ENCODE measurements around the gene EIF4E3. TPM values are rescaled to one million over a fixed set of nuclear protein-coding genes. Genes with fewer than 3 reads are reported as not detected.
A peak's percentile ranks its signal among the peaks of the same experiment; 100 is the strongest.

The EIF4E3 gene
- total and polyA plus RNA-seq, 10 donors, result 5.0 to 52.3 (median 37.3) TPM

DNA sequence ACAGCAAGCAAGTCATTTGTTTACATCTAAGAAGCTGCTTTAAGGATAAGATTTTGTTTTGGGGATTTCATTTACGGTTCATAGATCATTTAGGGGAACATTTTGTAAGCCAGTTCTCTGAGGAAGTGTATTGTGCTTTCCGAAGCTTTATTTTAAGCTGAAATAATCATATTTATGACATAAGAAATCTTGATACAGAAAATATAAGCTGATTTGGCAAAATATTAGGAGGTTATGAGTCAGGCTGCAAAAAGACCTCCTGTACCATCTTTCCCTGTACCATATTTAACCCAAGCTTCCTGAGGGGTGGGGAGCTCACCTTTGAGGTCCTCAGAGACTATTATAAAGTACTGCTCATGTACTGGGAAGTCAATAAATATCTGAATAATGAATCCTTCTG is 8.1 kb upstream of the EIF4E3 start:
- no peak for DNase-seq
- 86 to 96% (median 94%) methylated on average over 2 of the region's 2 CpGs for WGBS, 5 donors
- intact Hi-C loops (cut with DNase I; ENCODE audit: low total_unique reads), result no loop called here

DNA sequence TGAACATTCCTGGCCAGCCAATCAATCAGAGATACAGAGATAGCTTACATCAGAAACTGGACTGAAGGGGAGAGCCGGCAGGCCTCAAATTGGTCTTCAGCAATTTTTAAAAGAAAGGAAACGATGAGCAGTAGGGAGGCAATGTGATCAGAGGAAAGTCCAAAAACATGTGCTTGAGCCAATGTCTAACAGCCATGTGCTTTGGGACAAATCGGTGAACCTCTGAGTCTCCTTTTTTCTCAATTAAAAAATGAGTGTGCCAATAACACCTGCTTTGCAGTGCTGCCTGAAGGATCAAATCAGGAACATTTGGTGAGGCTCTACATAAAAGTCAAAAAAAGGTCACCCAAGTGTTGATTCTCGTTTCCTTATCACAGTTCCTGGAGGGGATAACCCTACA is 7.4 kb upstream of the EIF4E3 start:
- intact Hi-C loops (cut with DNase I; ENCODE audit: low total_unique reads), result no loop called here
- Histone ChIP-seq H3K27me3 (replicated peaks in 1 of 7) (no peaks in the 10 kb centered on the region), H3K36me3 (no peaks in the 10 kb centered on the region), H3K27ac (peak overlapping the region in 2 of 8 donors; percentile 25 to 44), H3K9me3 (peaks cover 0 to 6% (median 0%) of the 10 kb centered on the region in 8 donors), H3K4me1 (peaks cover 4 to 24% (median 15%) of the 10 kb centered on the region in 6 donors), H3K4me3 (no peak overlapping the region)
- 79 to 86% (median 85%) methylated on average over 4 of the region's 4 CpGs for WGBS, 5 donors
- DNase-seq, result no peak
- TF ChIP-seq POLR2AphosphoS5 (IDR thresholded peaks at IDR 0.05) (no peak), POLR2A (IDR thresholded peaks at IDR 0.05) (no peak)
- TF ChIP-seq, protein P1, sequence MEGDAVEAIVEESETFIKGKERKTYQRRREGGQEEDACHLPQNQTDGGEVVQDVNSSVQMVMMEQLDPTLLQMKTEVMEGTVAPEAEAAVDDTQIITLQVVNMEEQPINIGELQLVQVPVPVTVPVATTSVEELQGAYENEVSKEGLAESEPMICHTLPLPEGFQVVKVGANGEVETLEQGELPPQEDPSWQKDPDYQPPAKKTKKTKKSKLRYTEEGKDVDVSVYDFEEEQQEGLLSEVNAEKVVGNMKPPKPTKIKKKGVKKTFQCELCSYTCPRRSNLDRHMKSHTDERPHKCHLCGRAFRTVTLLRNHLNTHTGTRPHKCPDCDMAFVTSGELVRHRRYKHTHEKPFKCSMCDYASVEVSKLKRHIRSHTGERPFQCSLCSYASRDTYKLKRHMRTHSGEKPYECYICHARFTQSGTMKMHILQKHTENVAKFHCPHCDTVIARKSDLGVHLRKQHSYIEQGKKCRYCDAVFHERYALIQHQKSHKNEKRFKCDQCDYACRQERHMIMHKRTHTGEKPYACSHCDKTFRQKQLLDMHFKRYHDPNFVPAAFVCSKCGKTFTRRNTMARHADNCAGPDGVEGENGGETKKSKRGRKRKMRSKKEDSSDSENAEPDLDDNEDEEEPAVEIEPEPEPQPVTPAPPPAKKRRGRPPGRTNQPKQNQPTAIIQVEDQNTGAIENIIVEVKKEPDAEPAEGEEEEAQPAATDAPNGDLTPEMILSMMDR (IDR thresholded peaks at IDR 0.05 in 8 of 11, conservative IDR thresholded peaks at IDR 0.05 in 3 of 11), result no peak

More for the DNA sequence above, 8.1 kb upstream of the EIF4E3 start:
- Histone ChIP-seq H3K9me3 (peaks cover 0 to 11% (median 0%) of the 10 kb centered on the region in 8 donors), H3K27ac (peak overlapping the region in 2 of 8 donors; percentile 25 to 44), H3K4me3 (no peak overlapping the region), H3K4me1 (peaks cover 4 to 24% (median 15%) of the 10 kb centered on the region in 6 donors), H3K36me3 (no peaks in the 10 kb centered on the region), H3K27me3 (replicated peaks in 1 of 7) (no peaks in the 10 kb centered on the region)
- TF ChIP-seq POLR2A (IDR thresholded peaks at IDR 0.05), result no peak
- TF ChIP-seq, protein P1 (IDR thresholded peaks at IDR 0.05 in 8 of 11, conservative IDR thresholded peaks at IDR 0.05 in 3 of 11), result no peak
- TF ChIP-seq POLR2AphosphoS5 (IDR thresholded peaks at IDR 0.05), result no peak

DNA sequence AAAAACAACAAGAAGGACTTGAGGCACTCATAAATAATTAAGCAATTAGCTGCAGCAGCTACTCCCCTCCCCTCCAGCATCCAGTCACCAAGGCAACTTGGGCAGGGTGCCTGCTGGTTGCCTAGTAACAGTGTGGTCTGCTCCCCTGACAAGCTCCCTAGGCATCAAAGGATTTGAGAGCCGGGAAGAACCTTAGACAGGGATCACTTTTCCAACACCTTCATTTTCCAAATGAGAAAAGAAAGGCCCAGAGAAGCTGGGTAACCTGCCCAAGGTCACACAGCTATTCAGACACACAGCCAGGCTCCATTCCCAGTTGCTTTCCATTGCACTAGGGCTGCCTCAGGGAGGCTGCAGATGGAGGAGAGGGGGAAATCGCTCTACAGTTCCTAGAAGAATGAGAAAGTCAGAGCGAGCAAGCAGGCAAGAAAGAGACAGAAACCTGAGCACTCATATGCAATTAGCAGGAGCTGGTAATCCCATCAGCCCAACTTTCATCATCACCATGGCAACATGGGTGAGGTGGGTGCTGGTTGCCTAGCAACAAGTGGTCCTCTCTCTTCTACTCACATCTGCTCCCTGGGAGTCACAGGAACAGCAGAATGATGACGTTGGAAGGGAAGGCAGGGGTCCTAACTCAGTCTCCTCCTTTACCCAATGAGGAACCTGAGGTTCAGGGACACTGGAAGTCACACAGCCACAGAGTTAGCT is 3.6 kb upstream of the EIF4E3 start:
- Histone ChIP-seq H3K27me3 (replicated peaks in 1 of 7) (no peaks in the 10 kb centered on the region), H3K4me1 (peaks cover 7 to 50% (median 36%) of the 10 kb centered on the region in 6 donors), H3K9me3 (no peaks in the 10 kb centered on the region), H3K4me3 (no peak overlapping the region), H3K27ac (peak overlapping the region in 2 of 8 donors; percentile 36 to 58), H3K36me3 (no peaks in the 10 kb centered on the region)
- 75 to 86% (median 82%) methylated on average over 4 of the region's 4 CpGs for WGBS, 5 donors
- TF ChIP-seq POLR2AphosphoS5 (IDR thresholded peaks at IDR 0.05) (no peak), POLR2A (IDR thresholded peaks at IDR 0.05) (no peak)
- TF ChIP-seq, protein P1 (IDR thresholded peaks at IDR 0.05 in 8 of 11, conservative IDR thresholded peaks at IDR 0.05 in 3 of 11), result no peak
- intact Hi-C loops (cut with DNase I; ENCODE audit: low total_unique reads), result loop anchor here (5.0 kb wide), 1 partner anchor 1094 kb away; no protein-coding TSS in a partner anchor
- DNase-seq, result no peak

DNA sequence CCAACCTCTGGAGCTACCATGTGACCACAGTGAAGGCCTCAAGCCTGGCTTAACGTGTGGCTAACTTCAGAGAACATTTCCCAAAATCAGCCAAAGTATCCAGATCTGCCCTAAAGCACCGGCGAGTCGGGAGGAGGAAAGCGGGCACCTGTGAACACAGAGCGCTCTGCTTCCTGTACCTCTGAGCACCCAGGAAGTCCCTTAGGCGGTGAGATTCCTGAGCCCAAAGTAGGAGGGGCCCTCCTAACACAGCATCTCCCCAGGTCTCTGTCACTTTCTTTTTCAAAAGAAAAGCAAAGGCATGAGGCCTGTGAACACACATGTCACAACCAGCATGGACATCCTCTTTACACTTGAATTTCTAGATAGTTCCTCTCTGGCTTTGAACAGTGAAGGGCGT is 944 bp upstream of the EIF4E3 start:
- intact Hi-C loops (cut with DNase I; ENCODE audit: low total_unique reads), result loop anchor here (5.0 kb wide), 1 partner anchor 1096 kb away; no protein-coding TSS in a partner anchor
- WGBS, 5 donors, result 53 to 71% (median 59%) methylated on average over 8 of the region's 8 CpGs
- DNase-seq, result no peak

More for the DNA sequence above, 944 bp upstream of the EIF4E3 start:
- peak overlapping the region; percentile 57 to 96 (median 88) for H3K27ac ChIP-seq
- H3K4me1 ChIP-seq, result peaks cover 9 to 76% (median 62%) of the 10 kb centered on the region in 6 donors
- H3K36me3 ChIP-seq, result peaks cover 0 to 2% (median 0%) of the 10 kb centered on the region in 6 donors
- H3K27me3 ChIP-seq (replicated peaks in 1 of 7), result no peaks in the 10 kb centered on the region
- TF ChIP-seq POLR2A (IDR thresholded peaks at IDR 0.05) (no peak), POLR2AphosphoS5 (IDR thresholded peaks at IDR 0.05) (peak in 2 of 3 donors; percentile 37 to 41)
- TF ChIP-seq, protein P1 (IDR thresholded peaks at IDR 0.05 in 8 of 11, conservative IDR thresholded peaks at IDR 0.05 in 3 of 11), result no peak
- H3K4me3 ChIP-seq, result peak overlapping the region in 7 of 8 donors; percentile 49 to 93 (median 53)
- H3K9me3 ChIP-seq, result no peaks in the 10 kb centered on the region

All from spleen (tissue), 11 donors.